ENCODE results near the gene HOXA6. TPM values are rescaled to one million over a fixed set of nuclear protein-coding genes. Genes with fewer than 3 reads are reported as not detected.

HOXA6 gene
- total RNA-seq, 1 experiment from 2014 or later: not detected

DNA sequence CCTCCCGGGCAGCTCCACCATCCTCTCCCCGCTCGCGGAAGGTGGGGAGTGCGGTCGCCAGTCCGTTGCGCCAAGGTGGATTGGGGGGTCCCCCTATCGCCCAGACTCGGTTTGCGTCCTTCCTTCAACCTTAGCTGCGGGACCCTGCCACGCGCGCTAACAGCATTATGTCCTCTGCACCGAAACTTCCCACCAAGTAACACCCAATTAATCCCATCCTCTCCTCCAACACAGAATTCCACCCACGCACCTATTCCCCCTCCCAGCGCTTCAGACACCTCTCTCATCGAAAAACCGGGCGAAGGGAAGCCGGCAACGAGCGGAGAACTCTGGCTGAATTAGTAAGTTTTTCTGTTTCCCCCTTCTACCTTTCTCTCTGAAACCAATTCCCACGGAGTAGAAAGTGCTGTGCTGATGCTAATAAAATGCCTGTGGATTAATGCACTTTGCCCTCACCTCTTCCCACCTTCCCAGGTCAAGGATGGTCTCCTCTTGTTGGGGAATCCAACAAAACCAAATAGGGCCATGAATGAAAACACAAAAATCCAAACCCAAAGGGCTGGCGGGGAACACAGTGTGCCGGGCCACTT lies 3.9 kb upstream of the HOXA6 start:
- DNase-seq (ENCODE audit: low spot score): no peak

DNA sequence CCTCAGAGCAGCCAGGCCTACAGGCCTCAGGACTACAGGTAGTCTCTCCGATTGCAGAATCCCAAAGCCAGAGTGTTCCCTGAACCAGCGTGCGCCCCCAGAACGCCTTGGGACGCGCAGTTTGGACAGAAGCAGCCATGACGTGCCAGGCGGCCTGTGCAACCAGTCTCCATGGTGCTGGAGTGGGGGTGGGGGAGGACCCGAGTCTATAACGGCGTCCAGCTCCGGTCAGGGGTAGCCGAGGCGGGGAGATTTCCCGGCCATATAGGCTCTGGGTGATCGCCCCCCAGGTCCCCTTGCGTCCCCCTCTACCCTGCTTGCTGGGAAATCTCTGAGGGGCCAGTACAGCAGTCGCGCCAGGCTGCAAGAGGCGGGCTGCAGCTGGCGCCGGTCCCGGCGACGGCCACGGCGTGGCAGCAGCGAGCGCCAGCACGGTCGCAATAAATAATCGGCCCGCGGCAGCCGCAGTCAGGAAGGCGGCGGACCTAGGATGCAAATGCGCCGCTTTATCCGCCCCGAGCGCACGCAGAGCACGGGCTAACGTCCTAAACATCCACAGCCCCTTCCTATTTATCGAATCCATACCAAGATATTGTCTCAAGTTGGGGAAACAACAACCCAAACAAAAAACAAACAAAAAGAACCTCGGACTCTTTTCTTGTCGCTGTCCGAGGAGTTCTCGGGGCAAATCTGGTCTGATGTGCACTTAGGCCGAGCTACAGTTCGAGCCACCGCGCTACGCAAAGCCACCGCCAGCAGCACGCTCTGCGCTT lies 3.2 kb upstream of the HOXA6 start:
- peak; percentile 48 for DNase-seq (ENCODE audit: low spot score)

- no peak for DNase-seq (ENCODE audit: low spot score)
Observed at GRCh38 chr7:27149842-27150567, 2.4 kb upstream of the HOXA6 start.

- DNase-seq (ENCODE audit: low spot score): no peak
Observed at GRCh38 chr7:27148756-27149641, 1.4 kb upstream of the HOXA6 start.

DNA sequence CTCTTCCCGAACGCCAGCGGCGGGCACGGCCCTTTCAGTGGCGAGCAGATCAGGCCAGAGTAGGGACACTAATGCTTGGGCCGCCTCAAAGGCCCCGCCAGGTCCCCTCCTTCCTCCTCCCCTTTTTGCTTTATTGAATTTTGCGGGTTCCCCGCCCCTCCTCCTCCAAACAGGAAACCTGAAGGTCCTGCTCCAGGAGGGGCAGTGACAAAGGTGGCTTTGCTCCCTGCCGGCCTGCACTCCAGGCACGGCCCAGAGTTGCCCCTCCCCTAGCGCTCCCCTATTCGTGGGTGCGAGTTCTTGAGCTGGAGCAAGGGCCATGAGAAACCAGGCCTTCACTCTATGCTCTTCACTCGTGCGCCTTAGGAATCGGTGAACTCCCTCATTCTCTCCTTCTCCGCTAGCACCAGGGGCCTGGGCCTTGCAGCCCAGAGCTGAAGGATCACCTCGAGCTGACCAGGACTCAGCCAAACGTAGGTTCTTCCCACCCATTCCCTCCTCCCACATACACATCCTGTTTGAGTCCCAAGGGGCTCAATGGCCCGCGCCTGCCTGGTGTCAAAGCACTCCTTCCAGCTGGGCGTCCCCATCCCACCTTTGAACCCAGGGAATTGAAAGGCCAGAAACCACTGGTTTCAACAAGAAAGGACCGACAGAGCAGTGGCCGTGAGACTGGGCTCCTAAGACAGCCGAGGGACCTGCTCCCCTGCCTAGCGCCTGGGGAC lies 619 bp upstream of the HOXA6 start:
- DNase-seq (ENCODE audit: low spot score): no peak

DNA sequence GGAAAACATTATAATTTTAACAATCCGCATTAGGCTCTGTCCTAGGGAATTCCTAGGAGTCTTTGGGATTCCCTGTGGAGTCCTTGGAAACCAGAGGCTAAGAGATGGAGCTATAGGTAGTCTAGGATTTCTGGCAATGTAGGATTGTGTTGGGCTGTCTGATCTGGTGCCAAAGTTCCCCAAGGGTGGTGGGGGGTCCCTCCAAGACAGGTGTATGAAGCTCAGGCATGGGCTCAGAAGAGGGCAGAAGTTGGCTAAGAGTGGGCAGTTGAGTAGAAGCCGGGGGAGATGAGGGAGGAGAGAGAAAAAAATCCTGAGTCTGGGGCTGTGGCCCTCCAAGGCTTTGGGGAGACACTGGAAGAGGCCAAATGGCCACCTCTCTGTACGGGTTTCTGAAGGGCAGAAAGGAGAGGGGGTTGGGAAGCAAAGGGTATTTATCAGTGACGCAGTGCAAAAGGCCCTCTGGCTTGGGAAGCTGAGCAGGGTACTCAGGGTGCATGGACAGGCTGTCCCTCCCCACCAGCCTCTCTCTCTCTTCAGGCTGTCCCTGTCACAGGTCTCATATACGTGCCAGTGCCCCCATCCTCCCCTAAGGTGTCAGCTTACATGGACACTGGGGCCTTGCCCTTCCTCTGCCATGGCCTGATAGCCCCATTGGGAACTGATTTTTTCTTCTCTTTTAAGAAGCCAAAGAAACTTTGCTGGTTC lies 929 bp downstream of the HOXA6 start:
- DNase-seq (ENCODE audit: low spot score): no peak

- DNase-seq (ENCODE audit: low spot score): no peak
Observed at GRCh38 chr7:27145914-27146412, 1.6 kb downstream of the HOXA6 start.

GRCh38 chr7:27145165-27145913 lies 2.2 kb downstream of the HOXA6 start:
- no peak for DNase-seq (ENCODE audit: low spot score)

DNA sequence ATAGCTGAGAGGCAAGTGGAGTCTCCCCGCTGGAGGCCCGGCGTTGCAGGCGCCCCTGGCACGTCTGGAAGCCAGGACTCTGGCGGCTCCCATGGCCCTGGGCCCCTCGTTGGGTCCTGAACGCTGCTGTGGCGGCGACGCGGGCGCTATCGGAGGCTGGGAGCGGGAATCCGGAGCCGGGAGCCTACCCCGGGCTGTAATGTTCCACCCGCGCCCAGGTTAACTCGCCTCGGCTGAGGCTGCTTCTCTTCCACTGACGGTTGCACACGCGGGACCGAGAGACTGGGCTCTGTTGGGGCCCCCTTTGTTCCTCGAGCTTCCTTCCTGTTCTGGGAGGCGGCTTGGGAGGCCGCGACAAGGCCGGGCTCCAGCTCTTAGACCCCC lies 2.8 kb downstream of the HOXA6 start:
- no peak for DNase-seq (ENCODE audit: low spot score)

DNA sequence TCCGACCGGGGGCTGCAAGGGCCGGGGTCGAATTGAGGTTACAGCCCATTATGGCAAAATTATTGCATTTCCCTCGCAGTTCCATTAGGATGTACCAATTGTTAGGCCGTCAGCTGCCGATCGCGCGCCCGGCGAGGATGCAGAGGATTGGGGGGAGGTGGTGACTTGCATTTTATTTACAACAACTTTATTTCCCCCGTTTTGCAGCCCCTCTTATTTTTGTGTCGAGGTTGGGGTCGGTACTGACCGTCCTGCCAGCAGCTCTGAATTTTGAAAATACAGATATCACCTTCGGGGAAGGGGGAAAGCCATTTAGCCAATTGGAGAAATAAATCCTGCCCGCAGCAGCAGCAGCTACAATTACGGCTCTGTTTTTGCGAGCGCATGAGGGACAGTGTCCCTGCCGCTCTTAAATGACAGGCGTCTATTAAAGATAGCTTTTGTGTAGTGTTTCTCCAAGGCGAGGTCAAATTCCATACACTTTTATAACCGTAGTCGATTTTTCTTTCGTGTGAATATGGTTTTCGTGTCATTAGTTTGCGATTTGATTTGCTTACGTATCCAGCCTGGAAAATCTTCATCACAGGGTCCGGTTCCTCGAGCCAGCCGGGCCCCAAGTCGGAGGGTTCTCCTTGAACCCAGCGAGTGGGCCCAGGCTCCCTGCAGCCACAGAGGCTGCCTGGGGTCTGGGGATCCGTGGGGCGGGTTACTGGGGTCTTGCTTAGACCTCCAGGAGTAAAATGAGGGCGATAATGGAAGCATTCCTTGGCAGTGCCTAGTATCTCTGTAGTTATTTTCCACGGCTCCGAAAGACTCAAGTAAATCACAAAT lies 3.4 kb downstream of the HOXA6 start:
- DNase-seq (ENCODE audit: low spot score): no peak

DNA sequence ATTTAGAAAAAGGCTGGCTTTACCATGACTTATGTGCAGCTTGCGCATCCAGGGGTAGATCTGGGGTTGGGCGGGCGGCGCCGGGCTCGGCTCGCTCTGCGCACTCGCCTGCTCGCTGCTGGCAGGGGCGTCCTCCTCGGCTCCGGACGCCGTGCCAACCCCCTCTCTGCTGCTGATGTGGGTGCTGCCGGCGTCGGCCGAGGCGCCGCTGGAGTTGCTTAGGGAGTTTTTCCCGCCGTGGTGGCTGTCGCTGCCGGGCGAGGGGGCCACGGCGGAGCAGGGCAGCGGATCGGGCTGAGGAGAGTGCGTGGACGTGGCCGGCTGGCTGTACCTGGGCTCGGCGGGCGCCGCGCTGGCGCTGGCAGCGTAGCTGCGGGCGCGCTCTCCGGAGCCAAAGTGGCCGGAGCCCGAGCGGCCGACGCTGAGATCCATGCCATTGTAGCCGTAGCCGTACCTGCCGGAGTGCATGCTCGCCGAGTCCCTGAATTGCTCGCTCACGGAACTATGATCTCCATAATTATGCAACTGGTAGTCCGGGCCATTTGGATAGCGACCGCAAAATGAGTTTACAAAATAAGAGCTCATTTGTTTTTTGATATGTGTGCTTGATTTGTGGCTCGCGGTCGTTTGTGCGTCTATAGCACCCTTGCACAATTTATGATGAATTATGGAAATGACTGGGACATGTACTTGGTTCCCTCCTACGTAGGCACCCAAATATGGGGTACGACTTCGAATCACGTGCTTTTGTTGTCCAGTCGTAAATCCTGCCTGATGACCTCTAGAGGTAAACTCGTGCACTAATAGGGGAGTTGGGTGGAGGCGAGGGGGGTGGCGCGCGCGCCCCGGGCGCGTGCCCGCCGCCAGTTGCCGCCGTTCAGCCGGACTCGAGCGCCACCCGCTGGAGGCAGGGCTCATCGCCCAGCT lies 4.3 kb downstream of the HOXA6 start, which contains the start of gene HOXA5:
HOXA5 (minus strand) TSS at position 659 of the 927 bp plus-strand sequence; CDS start at position 585, 74 bp downstream.
- DNase-seq (ENCODE audit: low spot score): peak; percentile 91

- no peak for DNase-seq (ENCODE audit: low spot score)
Observed at GRCh38 chr7:27142580-27143022, 5.0 kb downstream of the HOXA6 start.

GRCh38 chr7:27141923-27142579 lies 5.5 kb downstream of the HOXA6 start:
- no peak for DNase-seq (ENCODE audit: low spot score)

GRCh38 chr7:27141137-27141922 lies 6.2 kb downstream of the HOXA6 start:
- no peak for DNase-seq (ENCODE audit: low spot score)

DNA sequence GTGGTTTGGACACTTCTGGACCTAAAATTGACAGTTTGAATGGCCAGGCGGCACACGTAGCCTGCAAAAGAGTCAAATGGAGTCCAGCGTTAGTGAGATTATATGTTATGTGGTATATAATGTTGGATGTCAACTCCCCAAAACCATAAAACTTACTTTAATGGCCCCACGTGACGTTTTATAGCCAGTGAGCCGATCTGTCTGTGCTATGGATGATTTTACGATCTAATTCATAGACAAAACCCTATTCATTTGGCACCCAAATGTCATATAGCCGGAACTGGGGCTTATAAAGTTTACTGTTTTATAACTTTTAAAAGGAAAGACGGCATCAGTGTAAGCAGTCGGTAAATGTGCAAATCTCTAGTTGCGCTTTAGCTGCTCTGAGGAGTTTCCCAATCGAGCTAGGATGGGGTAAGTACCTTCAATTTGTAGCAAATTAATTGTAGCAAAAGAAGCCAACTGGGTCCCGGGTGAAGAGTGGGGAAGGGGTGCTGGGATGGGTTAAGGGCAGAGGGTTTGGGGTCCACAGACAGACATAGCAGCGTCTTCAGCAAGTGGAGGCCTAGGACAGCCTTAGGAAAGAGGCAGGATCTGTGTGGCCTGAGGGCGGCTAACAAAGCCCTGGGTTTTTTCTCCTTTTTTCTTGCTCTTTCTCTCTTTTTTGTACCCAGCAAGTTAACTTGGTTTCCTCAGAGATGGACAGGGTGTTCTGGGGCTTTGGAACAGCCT lies 7.3 kb downstream of the HOXA6 start:
- DNase-seq (ENCODE audit: low spot score): no peak

All from A172 (cell line).